ENCODE measurements around the gene PDE4B. TPM values are rescaled to one million over a fixed set of nuclear protein-coding genes. Genes with fewer than 3 reads are reported as not detected.

The PDE4B gene
- total and polyA plus RNA-seq, 2 of the 13 experiments (the other 11 are each of a cell fraction or from before 2014, with no cell fraction given), result not detected

GRCh38 chr1:66033781-66034180 lies 241.1 kb downstream of the PDE4B start:
- H3K9ac ChIP-seq (ENCODE audit: insufficient read depth, low read depth, low read length), result no peak overlapping the region
- DNase-seq (ENCODE audit: low spot score), result no peak
- ChIA-PET POLR2A (no interaction called here), CTCF (ENCODE audit: low intra/inter-chr PET ratio, low total read pairs) (no interaction called here)
- 0% methylated on average over 1 of the region's 1 CpG for WGBS (ENCODE audit: low lambda C conversion rate)
- H3K27ac ChIP-seq (ENCODE audit: extremely low read length, insufficient read depth, low read length), result no peak overlapping the region
- no peak overlapping the region for H2AFZ ChIP-seq (ENCODE audit: low read length)
- FAIRE-seq, result no peak
- in situ Hi-C loops (cut with HindIII; ENCODE audit: extremely low pct_ligation_motif_present, low pct_unique_long_range_greater_than_20kb) (no loop called here), intact Hi-C loops (cut with micrococcal nuclease; ENCODE audit: unreplicated experiment) (no loop called here)
- H3K79me2 ChIP-seq (ENCODE audit: insufficient read depth, low read length), result no peaks in the 10 kb centered on the region
- BruUV-seq (replicated peaks), result no TSS peak
- no peak for ATAC-seq
- H3K4me3 ChIP-seq (replicated peaks in 1 of 3; ENCODE audit: insufficient read depth in 1 of 3, low read depth in 2 of 3, low read length in 3 of 3), result no peak overlapping the region
- H3K27me3 ChIP-seq (ENCODE audit: control insufficient read depth in 1 of 2, insufficient read depth in 2 of 2, low read length in 2 of 2), result no peaks in the 10 kb centered on the region; a peak in 1 of 5 replicates
- TF ChIP-seq ZNF652 (CRISPR knock-in tag; IDR thresholded peaks at IDR 0.05; ENCODE audit: borderline replicate concordance, low read depth) (no peak), ZNF574 (CRISPR knock-in tag; IDR thresholded peaks at IDR 0.05) (no peak), ZNF326 (CRISPR knock-in tag; IDR thresholded peaks at IDR 0.05; ENCODE audit: borderline replicate concordance) (no peak), YY1 (IDR thresholded peaks at IDR 0.05; ENCODE audit: insufficient read depth, insufficient replicate concordance, low read depth, low read length) (no peak), ZFP91 (CRISPR knock-in tag; IDR thresholded peaks at IDR 0.05; ENCODE audit: borderline replicate concordance) (no peak), ZKSCAN5 (CRISPR knock-in tag; IDR thresholded peaks at IDR 0.05) (no peak), PITX1 (CRISPR knock-in tag; IDR thresholded peaks at IDR 0.05) (no peak), ARHGAP35 (CRISPR knock-in tag; IDR thresholded peaks at IDR 0.05; ENCODE audit: borderline replicate concordance) (no peak)
- H3K4me2 ChIP-seq (ENCODE audit: low read depth, low read length), result no peak overlapping the region
- no peaks in the 10 kb centered on the region for H4K20me1 ChIP-seq (ENCODE audit: insufficient read depth, low read length)
- H3K4me1 ChIP-seq (ENCODE audit: insufficient read depth, low read length), result no peaks in the 10 kb centered on the region
- H3K36me3 ChIP-seq (replicated peaks in 1 of 2; ENCODE audit: control insufficient read depth in 1 of 2, insufficient read depth in 2 of 2, low read length in 2 of 2), result no peaks in the 10 kb centered on the region
- peaks cover 27% of the 10 kb centered on the region for H3K9me3 ChIP-seq (ENCODE audit: low read length)

All from HepG2 (cell line).